ACC112 (cell line): Measurements from ENCODE around the gene HDAC3.

Experiments used
- H2AFZ ChIP-seq: fragments of 200-600 bp; sonication (generic); one replicate; pipeline ENCODE4 v1.6.0; 2017; ENCODE audit warnings: antibody characterized with exemption, low read length; ENCODE audit not compliant: unreplicated experiment
- H3K27ac ChIP-seq: fragments of 200-600 bp; sonication (generic); 2 replicates; pipeline ENCODE4 v1.5.1; 2014; ENCODE audit warnings: low read depth, mild to moderate bottlenecking, antibody characterized with exemption, low read length, moderate library complexity
- H3K27me3 ChIP-seq: fragments of 200-600 bp; sonication (generic); 2 replicates; pipeline ENCODE4 v1.6.1; 2014; ENCODE audit warnings: mild to moderate bottlenecking, antibody characterized with exemption, low read length, moderate library complexity, mixed read lengths; ENCODE audit not compliant: insufficient read depth
- H3K36me3 ChIP-seq: fragments of 200-600 bp; sonication (generic); 2 replicates; pipeline ENCODE4 v1.6.1; 2016; ENCODE audit warnings: mild to moderate bottlenecking, antibody characterized with exemption, low read length, moderate library complexity, mixed read lengths; ENCODE audit not compliant: insufficient read depth
- H3K4me1 ChIP-seq: fragments of 200-600 bp; sonication (generic); one replicate; pipeline ENCODE4 v1.6.1; 2016; ENCODE audit warnings: low read length, mixed read lengths; ENCODE audit not compliant: insufficient read depth, unreplicated experiment, control insufficient read depth
- H3K4me3 ChIP-seq: fragments of 200-600 bp; sonication (generic); 2 replicates; pipeline ENCODE4 v1.5.1; 2014; ENCODE audit warnings: mild to moderate bottlenecking, low read depth, low read length
- H3K79me2 ChIP-seq: fragments of 200-600 bp; sonication (generic); one replicate; pipeline ENCODE4 v1.6.0; 2016; ENCODE audit warnings: low read length; ENCODE audit not compliant: control insufficient read depth, unreplicated experiment, insufficient read depth

The HDAC3 gene

GRCh38 chr5:141636413-141637122 lies at the start of gene HDAC3, which contains the start of gene RELL2:
HDAC3 (minus strand) TSS chr5:141636849; CDS start chr5:141636790, 59 bp downstream.
RELL2 (plus strand) TSS chr5:141636997; CDS start chr5:141638226, 1,229 bp downstream.
- Histone ChIP-seq H2AFZ (peak within 1 kb of the TSS; percentile 88), H3K27me3 (no peaks in the 10 kb centered on the region), H3K36me3 (peaks cover 9% of the 10 kb centered on the region), H3K27ac (peak within 1 kb of the TSS; percentile 3; the same call in 1 of the 2 replicates), H3K79me2 (peaks cover 44% of the 10 kb centered on the region), H3K4me3 (peak within 1 kb of the TSS; percentile 78), H3K4me1 (peaks cover 24% of the 10 kb centered on the region)

GRCh38 chr5:141685591-141685990 lies 48.9 kb upstream of the HDAC3 start:
- Histone ChIP-seq H3K27ac (no peak overlapping the region), H3K79me2 (peaks cover 4% of the 10 kb centered on the region), H2AFZ (no peak overlapping the region), H3K36me3 (no peaks in the 10 kb centered on the region), H3K4me1 (peaks cover 17% of the 10 kb centered on the region), H3K4me3 (no peak overlapping the region), H3K27me3 (peaks cover 19% of the 10 kb centered on the region)

- H3K79me2 ChIP-seq: peaks cover 20% of the 10 kb centered on the region
- no peak overlapping the region for H3K27ac ChIP-seq
- no peaks in the 10 kb centered on the region for H3K27me3 ChIP-seq
- H2AFZ ChIP-seq: no peak overlapping the region
- H3K4me3 ChIP-seq: no peak overlapping the region
- H3K36me3 ChIP-seq: no peaks in the 10 kb centered on the region
- peaks cover 26% of the 10 kb centered on the region for H3K4me1 ChIP-seq
These were observed 47.0 kb upstream of the HDAC3 start for GRCh38 chr5:141683596-141684141.

- Histone ChIP-seq H3K4me3 (peak within 1 kb of the TSS; percentile 71), H3K79me2 (peaks cover 20% of the 10 kb centered on the region), H2AFZ (peak within 1 kb of the TSS; percentile 66), H3K27me3 (no peaks in the 10 kb centered on the region), H3K4me1 (peaks cover 26% of the 10 kb centered on the region), H3K36me3 (no peaks in the 10 kb centered on the region), H3K27ac (peak within 1 kb of the TSS; percentile 88)
These were observed 45.3 kb upstream of the HDAC3 start, which contains the start of gene ARAP3 for GRCh38 chr5:141681695-141682641. ARAP3 (minus strand) TSS chr5:141682230; CDS start chr5:141680486, 1,744 bp downstream.

- peak overlapping the region; percentile 88 for H3K27ac ChIP-seq
- peak overlapping the region; percentile 4 for H2AFZ ChIP-seq
- peaks cover 26% of the 10 kb centered on the region for H3K4me1 ChIP-seq
- H3K79me2 ChIP-seq: peaks cover 20% of the 10 kb centered on the region
- no peaks in the 10 kb centered on the region for H3K36me3 ChIP-seq
- peak overlapping the region; percentile 71 for H3K4me3 ChIP-seq
- H3K27me3 ChIP-seq: no peaks in the 10 kb centered on the region
These were observed 44.6 kb upstream of the HDAC3 start for GRCh38 chr5:141681295-141681694.

- Histone ChIP-seq H3K4me1 (peaks cover 26% of the 10 kb centered on the region), H2AFZ (peak overlapping the region; percentile 4), H3K27me3 (no peaks in the 10 kb centered on the region), H3K4me3 (peak overlapping the region; percentile 71), H3K79me2 (peaks cover 20% of the 10 kb centered on the region), H3K27ac (peak overlapping the region; percentile 88), H3K36me3 (no peaks in the 10 kb centered on the region)
These were observed 44.1 kb upstream of the HDAC3 start for GRCh38 chr5:141680751-141681201.

- Histone ChIP-seq H3K4me3 (peak overlapping the region; percentile 71), H3K79me2 (peaks cover 20% of the 10 kb centered on the region), H3K27ac (peak overlapping the region; percentile 88; the same call in 1 of the 2 replicates), H3K4me1 (peaks cover 26% of the 10 kb centered on the region), H3K27me3 (no peaks in the 10 kb centered on the region), H3K36me3 (no peaks in the 10 kb centered on the region), H2AFZ (no peak overlapping the region)
These were observed 43.5 kb upstream of the HDAC3 start for GRCh38 chr5:141680178-141680577.

GRCh38 chr5:141677415-141677814 lies 40.8 kb upstream of the HDAC3 start:
- Histone ChIP-seq H3K27ac (no peak overlapping the region), H3K4me1 (peaks cover 22% of the 10 kb centered on the region), H3K27me3 (no peaks in the 10 kb centered on the region), H3K4me3 (no peak overlapping the region), H3K79me2 (peaks cover 20% of the 10 kb centered on the region), H3K36me3 (no peaks in the 10 kb centered on the region), H2AFZ (no peak overlapping the region)

GRCh38 chr5:141675672-141676071 lies 39.0 kb upstream of the HDAC3 start:
- Histone ChIP-seq H3K36me3 (no peaks in the 10 kb centered on the region), H3K4me1 (peaks cover 10% of the 10 kb centered on the region), H3K79me2 (peaks cover 17% of the 10 kb centered on the region), H3K27me3 (no peaks in the 10 kb centered on the region), H3K4me3 (no peak overlapping the region), H2AFZ (no peak overlapping the region), H3K27ac (no peak overlapping the region)

GRCh38 chr5:141674747-141675146 lies 38.1 kb upstream of the HDAC3 start:
- Histone ChIP-seq H3K27me3 (no peaks in the 10 kb centered on the region), H2AFZ (no peak overlapping the region), H3K79me2 (peaks cover 8% of the 10 kb centered on the region), H3K4me1 (peaks cover under 1% of the 10 kb centered on the region), H3K4me3 (no peak overlapping the region), H3K27ac (no peak overlapping the region), H3K36me3 (no peaks in the 10 kb centered on the region)
